SK-N-SH (cell line): Measurements from ENCODE around the gene GSC2.

ENCODE experiments used
- CHD2 ChIP-seq: fragments of 150-350 bp; IDR thresholded peaks from 2 replicates; pipeline ENCODE4 v1.6.1; 2018; ENCODE audit warnings: low read length; ENCODE audit not compliant: partially characterized antibody
- CTCF ChIP-seq: fragments of 200-600 bp; sonication (generic); IDR thresholded peaks from 2 replicates; pipeline ENCODE4 v1.6.1; 2017; ENCODE audit warnings: antibody characterized with exemption, mild to moderate bottlenecking, moderate library complexity
- ELF1 ChIP-seq: IDR thresholded peaks from 2 replicates; pipeline ENCODE4 v1.4.0; 2012
- EZH2phosphoT487 ChIP-seq: fragments of 200-600 bp; sonication (generic); IDR thresholded peaks from 2 replicates; pipeline ENCODE4 v1.6.1; 2017; ENCODE audit warnings: low read depth, mixed run types, mild to moderate bottlenecking, antibody characterized with exemption, moderate library complexity, borderline replicate concordance
- FOXJ3 ChIP-seq: sonication (generic); formaldehyde crosslinking; IDR thresholded peaks from 2 replicates; pipeline ENCODE4 v1.5.1; 2020; ENCODE audit warnings: mild to moderate bottlenecking, missing genetic modification reagents
- GABPA ChIP-seq: IDR thresholded peaks from 2 replicates; pipeline ENCODE4 v1.4.0; 2012; ENCODE audit warnings: low read depth, mild to moderate bottlenecking
- IRF3 ChIP-seq: fragments of 150-350 bp; IDR thresholded peaks from 2 replicates; pipeline ENCODE4 v1.6.1; 2016; ENCODE audit warnings: mild to moderate bottlenecking, low read depth, low read length
- MAX ChIP-seq: IDR thresholded peaks from 2 replicates; pipeline ENCODE4 v1.4.0; 2012; ENCODE audit warnings: low read depth
- MXI1 ChIP-seq: IDR thresholded peaks from 2 replicates; pipeline ENCODE4 v1.6.1; 2012; ENCODE audit warnings: mild to moderate bottlenecking, low read depth, low read length, improper control_type of control experiment
- PBX3 ChIP-seq: IDR thresholded peaks from 2 replicates; pipeline ENCODE4; 2012
- POLR2AphosphoS5 ChIP-seq: IDR thresholded peaks from 2 replicates; pipeline ENCODE4 v1.6.1; 2012; ENCODE audit warnings: low read depth, low read length
- REST ChIP-seq: IDR thresholded peaks from 2 replicates; pipeline ENCODE4 v1.6.1; 2012; ENCODE audit warnings: mild to moderate bottlenecking, low read depth, low read length, moderate library complexity
- RFX5 ChIP-seq: IDR thresholded peaks from 2 replicates; pipeline ENCODE4 v1.6.1; 2012; ENCODE audit warnings: mild to moderate bottlenecking, improper control_type of control experiment, low read length

GRCh38 chr22:19103880-19104821 lies 45.9 kb downstream of the GSC2 start:
- TF ChIP-seq CTCF, result no peak
- TF ChIP-seq EZH2phosphoT487, result no peak
- TF ChIP-seq POLR2AphosphoS5, result no peak
- no peak for TF ChIP-seq GABPA
- no peak for TF ChIP-seq MXI1
- TF ChIP-seq FOXJ3 (CRISPR knock-in tag), result no peak
- TF ChIP-seq PBX3, result no peak
- TF ChIP-seq CHD2, result no peak
- no peak for TF ChIP-seq MAX
- TF ChIP-seq RFX5, result no peak
- TF ChIP-seq REST, result no peak
- no peak for TF ChIP-seq ELF1
- TF ChIP-seq IRF3, result no peak
